SW 1271 (cell line): ENCODE results near the gene CRIP1.
A peak's percentile ranks its signal among the peaks of the same experiment; 100 is the strongest.

Experiments used
- DNase-seq, 2 experiments: peaks; one replicate each; lab custom pipeline; 2025; lab: John Stamatoyannopoulos, UW

The CRIP1 gene

GRCh38 chr14:105533811-105534498 is 47.3 kb downstream of the CRIP1 start:
- no peak for DNase-seq

GRCh38 chr14:105534586-105534985 is 47.9 kb downstream of the CRIP1 start:
- no peak for DNase-seq

GRCh38 chr14:105536051-105536450 is 49.4 kb downstream of the CRIP1 start:
- no peak for DNase-seq

DNA sequence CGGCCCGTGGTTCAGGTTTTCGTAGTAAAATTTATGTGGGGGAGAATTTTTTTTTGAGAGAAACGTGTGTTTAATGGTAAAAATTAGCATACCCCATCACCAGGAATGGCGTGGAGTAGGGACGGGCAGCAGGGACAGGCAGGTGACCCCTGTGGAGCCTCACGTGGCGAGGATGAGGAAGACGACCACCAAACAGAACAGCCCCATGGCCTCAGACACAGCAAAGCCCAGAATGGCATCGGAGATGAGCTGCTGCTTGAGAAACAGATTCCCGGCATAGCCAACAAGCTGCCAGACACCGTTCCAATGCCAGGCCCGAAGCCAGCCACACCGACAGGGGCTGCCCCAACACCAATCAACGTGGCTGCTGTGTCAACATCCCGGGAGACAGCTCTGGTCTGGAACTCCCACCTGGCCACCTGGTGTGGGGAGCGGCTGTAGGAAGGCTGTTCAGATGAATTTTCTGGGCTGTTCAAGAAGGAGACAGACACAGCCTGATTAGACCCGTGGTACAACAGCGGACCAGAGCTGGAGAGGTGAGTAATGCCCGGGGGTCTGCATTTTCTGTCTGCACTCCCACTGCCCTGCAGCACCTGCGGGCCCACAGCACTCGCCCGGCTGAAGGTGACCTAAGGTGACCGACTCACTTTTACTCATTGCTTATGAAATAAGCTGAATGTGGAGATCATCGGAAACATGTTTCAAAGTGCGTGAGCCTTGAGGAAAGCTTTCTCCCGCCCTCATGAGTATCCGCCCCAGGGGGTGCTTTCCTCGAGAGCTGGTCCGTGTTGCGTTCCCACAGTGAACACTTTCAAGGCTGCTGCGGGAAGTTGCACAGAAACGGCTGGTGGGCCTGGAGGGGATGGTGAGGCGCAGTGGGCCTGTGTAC is 50.2 kb downstream of the CRIP1 start:
- DNase-seq = no peak

DNA sequence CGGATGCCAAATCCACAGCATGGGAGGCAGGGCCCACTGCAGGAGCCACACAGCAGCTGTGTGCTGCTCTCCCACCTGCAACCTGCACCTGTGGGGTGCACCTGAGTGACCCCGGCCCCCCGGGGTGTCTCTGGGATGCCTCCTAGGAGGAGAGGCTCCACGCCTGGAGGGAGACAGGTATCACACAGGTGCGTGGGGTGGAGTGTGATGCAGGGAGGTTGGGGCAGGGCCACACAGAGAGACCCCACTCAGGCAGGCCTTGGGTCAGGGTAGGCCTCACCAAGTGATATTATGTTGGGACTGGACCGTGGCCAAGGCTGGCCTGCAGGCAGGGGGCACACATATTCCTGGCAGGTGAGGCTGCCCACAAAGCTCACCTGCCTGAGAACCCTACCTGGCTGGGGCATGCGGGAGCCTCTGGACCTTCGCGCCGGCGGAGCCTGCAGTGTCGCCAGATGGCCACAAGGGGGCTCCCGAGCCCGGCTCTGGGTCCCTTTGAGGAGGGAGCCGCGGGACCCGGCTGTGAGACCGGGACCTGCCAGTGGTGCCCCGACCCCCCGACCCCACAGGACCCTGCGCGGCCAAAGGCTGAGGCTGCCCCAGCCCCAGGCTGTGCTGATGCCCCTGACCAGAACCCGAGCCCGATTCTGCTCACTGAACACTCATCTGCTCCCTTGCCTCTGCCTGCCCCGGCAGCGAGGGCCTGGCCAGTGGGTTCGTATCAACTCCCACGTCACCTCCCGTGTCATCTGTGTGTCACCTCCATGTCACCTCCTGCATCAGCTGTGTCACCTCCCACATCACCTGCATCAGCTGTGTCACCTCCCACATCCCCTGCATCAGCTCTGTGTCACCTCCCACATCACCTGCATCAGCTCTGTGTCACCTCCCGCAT is 51.1 kb downstream of the CRIP1 start:
- DNase-seq = peak in 1 of 2 experiments; percentile 7
